Activated CD8-positive, alpha-beta memory T cell treated with anti-CD3 and anti-CD28 coated beads for 4 hours (primary cell): Measurements from ENCODE around the gene HPSE2.
"Not testable (repeated sequence)": the region's sequence is repeated elsewhere in the genome, so short reads cannot be mapped to it uniquely, and the experiment has no call there.

Source experiments
- DNase-seq, 2 donors: peaks; one replicate each; pipeline ENCODE4 v3.0.0-alpha.2; 2020; ENCODE audit warnings: low read depth in 2 of 2

HPSE2 gene

DNA sequence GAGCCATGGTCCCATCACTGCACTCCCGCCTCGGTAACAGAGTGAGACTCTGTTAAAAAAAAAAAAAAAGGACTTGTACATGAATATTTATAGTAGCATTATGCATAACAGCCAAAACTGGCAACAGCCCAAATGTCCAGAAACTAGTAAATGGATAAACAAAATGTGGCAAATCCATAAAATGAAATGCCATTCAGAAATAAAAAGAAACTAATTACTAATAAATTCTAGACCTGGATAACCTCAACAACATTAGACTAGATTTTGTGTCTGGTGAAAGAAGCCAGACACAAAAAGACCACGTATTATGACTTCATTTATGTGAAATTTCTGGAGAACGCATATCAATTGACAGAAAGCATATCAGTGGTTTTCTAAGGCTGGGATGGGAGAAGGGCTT, 74.5 kb downstream of the HPSE2 start:
- DNase-seq = no peak

DNA sequence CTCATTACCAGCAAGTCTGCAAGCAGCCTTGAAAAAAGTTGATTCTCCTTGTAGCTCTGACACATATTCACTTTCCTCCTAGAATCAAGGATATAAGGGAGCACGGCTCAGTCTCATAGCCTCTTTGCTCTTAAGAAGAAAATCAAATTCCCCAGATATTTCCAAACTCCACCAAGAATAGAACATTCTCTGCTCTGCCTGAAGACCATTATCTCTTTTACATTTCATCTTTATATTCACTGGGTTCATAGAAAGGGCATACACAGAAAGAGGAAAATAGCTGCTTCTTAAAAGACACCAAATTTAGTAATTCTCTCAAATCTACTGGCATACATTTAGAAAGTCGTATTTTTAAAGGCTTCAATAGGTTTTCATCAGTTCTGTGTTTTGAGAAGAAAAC, 92.0 kb downstream of the HPSE2 start:
- DNase-seq = no peak

DNA sequence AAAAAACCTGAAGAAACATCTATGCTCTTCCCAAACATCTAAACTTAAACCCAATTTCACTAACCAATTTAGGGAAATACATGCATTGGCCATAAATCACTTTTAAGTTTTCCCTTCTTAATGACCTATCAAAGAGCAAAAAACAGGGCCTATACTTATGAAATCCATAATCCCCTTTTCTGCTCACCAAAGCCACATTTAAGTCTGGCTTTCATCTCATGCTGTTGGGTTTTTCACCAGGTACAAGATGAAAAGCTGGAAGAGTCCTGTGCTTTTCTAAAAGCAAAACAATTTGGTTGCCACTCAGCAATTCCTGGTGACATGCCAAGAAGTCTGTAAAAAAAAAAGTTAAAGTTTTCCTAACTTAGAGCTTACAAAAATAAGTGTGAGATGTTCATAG, 92.6 kb downstream of the HPSE2 start:
- DNase-seq = no peak

DNA sequence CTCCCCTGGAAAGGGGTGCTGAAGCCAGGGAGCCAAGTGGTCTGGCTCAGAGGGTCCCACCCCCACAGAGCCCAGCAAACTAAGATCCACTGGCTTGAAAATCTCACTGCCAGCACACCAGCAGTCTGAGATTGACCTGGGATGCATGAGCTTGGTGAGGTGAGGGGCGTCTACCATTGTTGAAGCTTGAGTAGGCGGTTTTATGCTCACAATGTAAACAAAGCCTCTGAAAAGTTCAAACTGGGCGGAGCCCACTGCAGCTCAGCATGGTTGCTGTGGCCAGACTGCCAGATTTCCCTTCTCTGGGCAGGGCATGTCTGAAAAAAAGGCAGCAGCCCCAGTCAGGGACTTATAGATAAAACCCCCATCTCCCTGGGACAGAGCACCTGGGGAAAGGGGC, 102.8 kb downstream of the HPSE2 start:
- not testable (repeated sequence) for DNase-seq

DNA sequence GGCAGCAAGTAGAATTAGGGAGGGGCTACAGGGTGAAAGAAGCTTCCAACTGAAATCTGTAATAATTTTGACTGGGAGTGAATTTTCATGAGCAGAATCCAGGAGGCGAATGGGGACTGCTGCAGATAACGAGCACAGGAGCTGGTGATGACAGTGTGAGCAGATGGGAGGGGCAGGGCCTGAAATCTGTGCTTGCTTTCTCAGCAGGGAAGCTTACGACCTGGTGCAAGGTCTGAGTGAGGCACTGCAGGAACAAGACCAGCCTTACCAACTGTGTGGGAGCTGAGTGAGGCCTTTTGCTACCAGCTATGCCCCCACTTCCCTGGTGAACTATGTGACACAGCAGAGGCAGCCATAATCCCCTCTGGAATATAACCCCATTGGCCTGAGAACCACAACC, 109.8 kb downstream of the HPSE2 start:
- DNase-seq = no peak

DNA sequence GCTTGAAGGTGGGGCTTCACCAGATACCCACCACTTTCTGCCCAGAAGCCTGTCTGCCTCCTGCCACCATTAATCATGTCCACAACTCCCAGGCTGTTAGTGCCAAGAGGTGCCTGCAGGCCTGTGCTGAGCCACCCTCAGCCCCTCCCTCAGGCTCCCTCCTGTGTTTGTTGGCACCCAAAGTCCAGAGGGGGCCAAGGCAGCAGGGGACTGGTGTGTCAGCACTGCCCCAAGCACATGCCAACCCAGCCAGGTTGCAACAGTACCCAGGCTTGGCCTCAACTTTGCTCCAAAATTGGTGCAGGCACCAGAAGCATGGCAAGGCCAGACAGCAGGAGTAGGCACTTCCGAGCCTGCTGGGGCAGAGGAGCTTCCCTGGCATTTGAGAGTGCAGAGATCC, 111.3 kb downstream of the HPSE2 start:
- no peak for DNase-seq

DNA sequence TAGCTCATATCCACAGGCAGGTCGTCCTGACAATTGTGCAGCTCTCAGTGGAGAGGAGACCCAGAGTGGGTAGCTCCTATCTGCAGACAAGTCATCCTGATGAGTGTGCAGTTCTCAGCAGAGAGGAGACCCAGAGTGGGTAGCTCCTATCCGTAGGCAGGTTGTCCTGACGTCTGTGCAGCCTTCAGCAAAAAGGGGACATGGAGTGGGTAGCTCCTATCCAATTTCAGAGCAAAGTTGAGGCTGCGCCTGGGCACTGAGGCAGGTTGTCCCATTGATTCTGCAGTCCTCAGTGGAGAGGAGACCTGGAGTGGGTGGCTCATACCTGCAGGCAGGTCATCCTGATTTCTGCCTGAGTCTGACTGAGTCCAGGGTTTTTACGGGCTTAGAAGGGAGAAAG, 111.8 kb downstream of the HPSE2 start:
- no peak for DNase-seq

DNA sequence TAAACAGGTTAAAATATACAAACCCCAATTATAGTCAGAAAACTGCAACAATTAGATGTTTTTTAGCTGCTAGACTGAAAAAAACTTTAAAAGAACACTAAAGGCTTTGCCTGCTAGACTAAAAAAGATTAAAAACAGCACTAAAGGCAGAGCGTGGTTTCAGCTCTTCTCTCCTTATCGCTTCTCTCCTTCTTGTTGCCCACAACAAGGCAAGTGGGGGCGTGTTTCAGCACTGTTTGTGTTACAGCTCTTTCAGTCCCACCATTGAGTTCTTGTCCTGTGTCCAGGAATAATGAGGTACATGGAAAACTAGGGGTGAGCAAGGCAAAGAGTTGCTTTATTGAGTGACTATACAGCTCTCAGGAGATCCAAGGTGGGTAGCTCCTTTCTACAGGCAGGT, 112.3 kb downstream of the HPSE2 start:
- no peak for DNase-seq

DNA sequence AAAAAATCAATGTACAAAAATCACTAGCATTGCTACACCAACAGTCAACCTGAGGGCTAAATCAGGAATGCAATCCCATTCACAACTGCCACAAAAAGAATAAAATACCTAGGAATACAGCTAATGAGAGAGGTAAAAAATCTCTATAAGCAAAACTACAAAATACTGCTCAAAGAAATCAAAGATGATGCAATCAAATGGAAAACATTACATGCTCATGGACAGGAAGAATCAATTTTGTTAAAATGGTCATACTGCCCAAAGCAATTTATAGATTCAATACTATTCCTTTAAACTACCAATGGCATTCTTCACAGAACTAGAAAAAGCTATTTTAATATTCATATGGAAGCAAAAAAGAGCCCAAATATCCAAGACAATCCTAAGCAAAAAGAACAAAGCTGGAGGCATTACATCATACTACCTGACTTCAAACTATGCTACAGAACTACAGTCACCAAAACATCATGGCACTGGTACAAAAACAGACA, 116.3 kb downstream of the HPSE2 start:
- DNase-seq = no peak

DNA sequence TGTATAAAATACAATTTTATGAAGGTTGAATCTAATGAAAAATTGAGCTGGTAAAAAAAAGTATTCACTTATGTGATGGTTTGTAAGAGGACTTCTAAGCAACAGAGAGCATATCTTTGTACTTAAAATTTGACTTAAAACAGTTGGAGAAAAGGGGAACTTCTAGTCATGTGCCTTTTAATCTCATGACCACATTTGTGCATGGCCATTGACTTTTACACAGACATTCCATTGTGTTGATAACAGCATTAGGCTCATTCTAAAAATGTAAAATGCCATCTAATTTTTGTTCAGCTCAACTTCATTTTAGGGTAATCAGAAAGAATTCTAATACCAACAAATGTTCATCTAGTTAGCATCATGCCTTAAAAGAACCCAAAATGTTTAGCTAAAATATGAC, 119.9 kb downstream of the HPSE2 start:
- no peak for DNase-seq

DNA sequence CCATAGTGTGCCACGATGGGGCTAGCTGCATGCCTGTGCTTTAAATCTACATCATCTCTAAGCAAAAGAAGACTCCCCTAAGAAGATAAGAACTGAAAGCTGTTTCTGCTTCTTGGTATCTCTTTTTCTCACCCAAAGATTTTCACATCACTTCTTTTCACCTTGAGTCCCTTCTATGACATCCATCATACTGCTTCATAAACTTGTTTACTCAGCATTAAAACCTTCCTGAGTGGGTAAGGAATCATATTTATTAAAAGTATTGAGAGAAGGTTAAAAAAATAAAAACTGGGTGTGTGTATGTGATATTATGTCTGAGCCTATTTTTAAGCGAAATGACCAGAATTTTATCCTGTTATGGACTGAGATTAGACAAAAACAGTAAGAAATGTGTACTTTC, 150.3 kb downstream of the HPSE2 start:
- DNase-seq = no peak

DNA sequence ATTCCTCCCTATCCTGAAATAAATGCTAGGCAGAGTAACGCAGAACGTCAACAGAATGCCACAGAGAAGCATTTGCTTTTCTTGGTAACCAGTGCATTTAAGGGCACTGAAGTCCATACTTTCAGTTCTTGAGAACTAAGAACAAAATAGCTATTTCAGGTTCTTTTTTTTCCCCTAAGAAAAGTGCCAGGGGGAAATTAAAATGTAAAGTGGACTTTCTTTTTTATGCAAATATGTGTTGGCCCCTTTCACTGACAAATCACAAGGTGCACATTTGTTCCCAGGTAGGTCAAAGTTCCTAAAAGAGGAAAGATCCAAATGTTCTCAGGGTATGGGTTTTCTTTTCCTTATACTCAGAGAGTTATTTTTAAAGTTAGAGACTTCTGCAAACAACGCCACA, 151.5 kb downstream of the HPSE2 start:
- no peak for DNase-seq

DNA sequence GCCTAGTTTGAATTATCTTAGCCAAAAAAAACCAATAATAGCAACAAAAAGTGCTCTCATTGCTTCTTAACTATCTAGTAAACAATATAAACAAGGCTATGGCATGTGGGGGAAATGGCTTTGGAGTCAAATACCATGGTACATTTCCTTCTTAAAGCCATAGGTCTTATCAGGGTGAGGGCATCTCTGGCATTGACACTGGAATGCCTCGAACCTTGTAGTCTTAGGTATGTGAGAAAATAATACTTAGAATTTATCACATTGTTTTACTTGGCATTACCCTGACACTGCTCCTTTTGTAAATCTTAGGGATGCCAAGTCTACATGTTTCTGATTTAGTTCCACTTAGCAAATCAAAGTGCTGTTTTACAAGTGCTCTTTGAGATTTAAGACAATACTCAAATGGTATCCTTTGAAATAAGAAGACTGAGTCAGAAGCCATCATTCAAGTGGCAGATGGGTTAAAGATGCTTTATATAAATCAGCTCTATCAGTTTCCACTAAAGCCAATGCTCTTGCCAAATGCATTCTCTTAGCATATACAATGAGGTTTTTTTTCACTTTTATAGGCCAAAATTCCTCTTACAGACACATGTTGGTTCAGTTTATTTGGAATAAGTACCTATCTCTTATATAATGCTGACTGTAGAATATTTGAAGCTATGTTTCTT, 155.2 kb downstream of the HPSE2 start:
- no peak for DNase-seq

DNA sequence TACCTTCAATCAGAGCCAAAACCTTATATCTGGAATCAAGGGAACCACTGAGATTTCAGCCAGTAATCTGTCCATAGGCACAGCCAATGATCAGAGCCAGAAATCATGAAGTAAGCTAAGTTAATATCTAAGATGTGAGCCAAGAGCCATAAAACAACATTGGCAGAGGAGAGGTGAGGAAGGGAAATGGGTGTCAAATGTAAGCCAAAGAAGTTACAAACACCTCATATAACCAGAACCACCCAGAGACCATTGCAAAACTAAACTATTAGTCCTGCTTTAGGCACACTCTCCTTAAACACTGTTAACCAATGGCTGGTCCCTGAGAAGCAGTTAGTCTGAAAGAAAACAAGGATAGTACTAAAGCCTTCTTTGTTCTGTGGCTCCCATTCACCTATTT, 173.1 kb downstream of the HPSE2 start:
- DNase-seq = no peak

DNA sequence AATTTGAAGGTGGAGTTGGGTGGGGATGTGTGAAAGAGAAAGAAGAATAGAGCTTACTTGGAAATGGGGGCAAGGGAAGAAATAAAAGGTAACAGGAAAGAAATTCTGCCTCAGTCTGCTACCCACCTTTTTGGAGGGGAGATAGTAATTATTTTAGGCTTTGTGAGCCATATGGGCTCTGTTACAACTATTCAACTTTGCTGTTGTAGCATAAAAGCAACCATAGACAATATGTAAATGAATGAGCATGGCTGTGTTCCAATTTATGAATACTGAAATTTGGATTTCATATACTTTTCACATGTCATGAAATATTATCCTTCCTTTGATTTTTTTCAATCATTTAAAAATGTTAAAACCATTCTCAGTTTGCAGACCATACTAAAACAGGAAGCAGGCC, 176.9 kb downstream of the HPSE2 start:
- no peak for DNase-seq

DNA sequence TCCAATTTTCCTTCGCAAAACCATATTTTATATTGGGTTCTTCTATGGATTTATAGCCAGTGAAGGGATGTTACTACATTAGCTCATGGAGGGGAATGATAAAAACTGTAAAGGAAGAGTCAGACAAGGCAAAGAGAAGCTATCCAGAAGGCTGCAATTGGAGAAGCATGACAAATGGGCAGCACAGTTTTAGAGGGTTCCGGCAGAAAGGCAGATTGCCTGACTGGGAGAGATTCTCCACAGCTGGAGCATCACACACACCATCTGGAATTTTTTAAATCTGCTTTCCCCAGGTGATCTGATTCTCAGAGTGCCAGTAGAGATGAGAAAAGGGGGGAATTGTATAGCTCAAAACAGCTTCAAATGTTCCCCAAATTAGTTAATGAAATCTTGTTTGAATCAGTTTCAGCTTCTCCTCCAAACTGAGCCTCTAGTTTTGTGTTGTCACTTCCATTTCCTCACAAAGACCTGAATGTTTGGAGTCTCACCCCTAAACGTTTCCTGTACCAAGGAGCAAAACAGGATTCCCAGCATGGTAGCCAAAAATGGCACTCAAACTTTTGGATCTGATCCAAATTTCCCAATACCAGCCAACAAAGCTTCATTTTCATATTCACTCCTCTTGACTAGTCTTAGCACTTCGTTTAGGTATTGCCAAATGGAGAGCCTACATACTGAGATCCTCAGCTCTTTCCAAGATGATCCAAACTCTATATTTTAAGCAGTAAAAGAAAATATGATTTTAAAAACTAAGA, 177.5 kb downstream of the HPSE2 start:
- no peak for DNase-seq

DNA sequence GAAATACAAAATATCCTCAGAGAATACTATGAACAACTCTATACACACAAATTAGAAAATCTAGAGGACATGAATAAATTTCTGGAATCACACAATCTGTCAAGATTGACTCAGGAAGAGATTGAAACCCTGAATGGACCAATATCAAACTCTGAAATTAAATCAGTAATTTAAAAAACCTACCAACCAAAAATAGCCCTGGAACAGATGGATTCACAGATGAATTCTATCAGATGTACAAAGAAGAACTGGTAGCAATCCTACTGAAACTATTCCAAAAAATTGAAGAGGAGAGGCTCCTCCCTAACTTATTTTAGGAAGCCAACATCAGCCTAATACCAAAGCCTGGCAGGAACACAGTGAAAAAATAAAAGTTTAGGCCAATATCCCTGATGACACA, 190.0 kb downstream of the HPSE2 start:
- DNase-seq = no peak

DNA sequence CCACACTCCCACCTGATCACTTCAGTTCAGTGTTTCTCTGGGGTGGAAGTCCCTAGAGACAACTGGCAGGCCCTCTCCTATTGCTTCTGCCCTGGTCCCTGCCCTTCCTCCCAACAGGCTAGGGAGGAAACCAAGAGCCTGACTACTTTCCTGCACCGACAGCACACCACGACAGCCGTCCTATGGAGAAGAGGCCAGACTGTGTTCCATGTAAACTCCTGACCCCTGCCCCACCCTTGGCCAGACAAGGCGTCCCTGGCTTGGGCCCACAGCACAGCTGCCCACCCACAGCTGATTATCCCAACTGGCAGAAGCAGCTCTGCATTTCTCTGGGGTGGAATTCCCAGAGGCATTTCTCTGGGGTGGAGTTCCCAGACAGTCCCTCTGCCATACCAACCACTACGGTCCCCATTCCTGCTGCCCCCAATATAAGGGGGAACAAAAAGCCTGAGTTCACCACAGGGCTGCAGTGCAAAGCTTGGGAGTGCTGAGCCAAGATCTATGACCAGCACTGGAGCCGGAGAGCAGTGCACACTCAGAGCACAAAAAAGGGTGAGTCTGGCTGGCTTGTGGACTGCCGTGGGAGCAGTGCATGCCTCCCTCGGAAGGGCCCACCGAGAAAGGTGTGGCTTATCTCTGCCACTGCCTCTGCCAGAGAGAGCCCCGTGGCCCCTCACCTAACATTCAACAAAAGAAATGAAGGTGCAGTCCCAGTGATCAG, 193.4 kb downstream of the HPSE2 start:
- DNase-seq = no peak

DNA sequence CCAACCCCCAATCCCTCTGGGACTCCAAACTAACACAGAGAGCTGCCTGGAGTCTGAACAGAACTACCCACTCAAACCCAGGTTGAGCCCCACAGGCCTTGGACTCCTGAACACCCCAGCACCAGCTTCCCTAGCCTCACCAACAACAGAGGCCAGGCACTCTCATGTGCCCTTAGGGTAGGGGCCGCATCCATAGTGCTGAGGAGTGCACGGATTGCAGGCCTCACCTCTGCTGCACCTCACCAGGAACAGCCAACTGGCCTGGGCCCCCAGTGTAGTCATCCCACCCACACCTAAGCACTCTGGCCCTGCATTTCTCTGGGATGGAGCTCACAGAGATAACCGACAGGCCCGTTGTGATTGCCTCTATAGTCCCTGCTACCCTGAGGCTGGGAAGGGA, 194.2 kb downstream of the HPSE2 start:
- no peak for DNase-seq

DNA sequence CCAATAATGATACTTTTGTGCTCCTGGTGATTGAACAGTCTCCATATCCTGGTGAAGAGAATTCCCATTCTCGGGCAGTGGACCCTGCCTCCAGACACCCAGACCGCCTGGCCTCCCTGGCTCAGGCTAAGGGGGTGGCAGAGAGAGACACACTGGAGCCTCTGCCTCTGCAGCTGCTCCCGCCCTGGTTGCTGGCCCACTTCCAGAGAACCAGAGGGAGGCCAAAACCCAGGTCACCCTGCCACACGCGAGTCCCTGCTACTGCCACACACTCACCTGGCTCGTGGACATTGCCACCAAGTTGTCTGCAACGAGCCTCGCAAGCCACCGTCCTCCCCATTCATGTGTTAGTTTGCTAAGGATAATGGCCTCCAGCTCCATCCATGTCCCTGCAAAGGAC, 221.8 kb downstream of the HPSE2 start:
- no peak for DNase-seq

DNA sequence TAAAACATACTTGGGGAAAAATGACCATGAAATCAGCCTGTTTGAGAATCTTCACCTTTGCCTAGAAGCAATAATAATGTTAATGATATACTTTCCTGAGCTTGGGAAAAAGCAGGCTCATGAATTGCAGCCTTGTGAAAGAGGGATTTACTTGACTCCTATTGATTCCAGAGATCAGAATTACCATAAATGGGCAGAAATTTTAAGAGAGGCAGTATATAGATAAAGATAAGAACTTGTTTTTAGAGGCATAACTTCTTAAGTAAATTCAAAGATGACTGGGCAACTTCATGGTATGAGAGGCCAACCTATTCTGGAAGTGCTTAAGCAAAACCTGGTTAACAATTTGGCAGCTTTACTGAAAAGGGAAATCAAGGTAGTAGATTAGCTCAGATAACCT, 225.4 kb downstream of the HPSE2 start:
- no peak for DNase-seq

DNA sequence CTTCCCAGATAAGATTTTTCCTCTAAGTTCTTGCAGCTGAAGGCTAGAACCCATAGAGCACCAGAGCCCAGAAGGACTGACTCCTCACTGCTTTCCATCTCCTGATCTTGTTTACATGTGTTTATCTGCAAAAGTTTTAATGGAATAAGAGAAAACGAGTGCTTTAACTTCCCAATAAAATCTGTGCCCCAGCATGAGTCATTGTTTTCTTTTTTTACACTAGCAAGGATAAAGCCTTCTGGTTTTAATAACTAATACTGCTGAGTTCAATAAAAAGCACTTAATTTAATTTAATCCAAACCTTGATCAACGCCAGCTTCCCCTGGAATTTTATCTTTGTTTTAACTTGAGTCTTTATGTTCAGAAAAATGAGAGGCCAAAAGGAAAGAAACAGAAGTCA, 227.6 kb downstream of the HPSE2 start:
- no peak for DNase-seq

DNA sequence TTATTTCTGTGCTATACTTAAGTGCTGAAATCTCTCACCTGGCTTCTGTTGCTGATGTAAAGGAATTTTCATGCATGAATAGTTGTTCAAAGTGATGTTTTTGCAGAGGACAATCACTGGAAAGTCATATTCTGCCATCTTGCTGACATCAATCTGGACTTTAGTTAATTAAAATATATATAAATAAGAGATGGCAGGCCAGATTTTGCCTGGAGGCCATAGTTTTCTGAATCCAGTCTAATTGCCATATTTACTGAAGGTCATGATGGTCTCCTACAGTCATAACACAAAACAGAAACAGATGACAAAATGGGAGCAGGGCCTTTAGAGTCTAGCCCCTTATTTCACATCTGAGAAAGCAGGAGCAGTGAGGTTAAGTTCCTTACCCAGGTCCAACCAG, 228.2 kb downstream of the HPSE2 start:
- DNase-seq = no peak
